Glutamatergic neuron (in vitro differentiated cells): ENCODE results near the gene CDH19. TPM values are rescaled to one million over a fixed set of nuclear protein-coding genes. Genes with fewer than 3 reads are reported as not detected.
"Not testable (repeated sequence)": the region's sequence is repeated elsewhere in the genome, so short reads cannot be mapped to it uniquely, and the experiment has no call there.

ENCODE experiments used
- DNase-seq: peaks from one replicate; pipeline ENCODE4 v3.0.0; 2022
- H3K27ac Mint-ChIP-seq: one replicate; pipeline ENCODE4 v1.8.0; 2020; ENCODE audit warnings: mild to moderate bottlenecking, mixed read lengths, inconsistent platforms; ENCODE audit not compliant: unreplicated experiment
- H3K27me3 Mint-ChIP-seq: one replicate; pipeline ENCODE4 v1.8.0; 2020; ENCODE audit warnings: mild to moderate bottlenecking, moderate library complexity, mixed read lengths, inconsistent platforms; ENCODE audit not compliant: unreplicated experiment
- H3K36me3 Mint-ChIP-seq: one replicate; pipeline ENCODE4 v1.8.0; 2020; ENCODE audit warnings: mild to moderate bottlenecking, mixed read lengths, inconsistent platforms; ENCODE audit not compliant: unreplicated experiment
- H3K4me1 Mint-ChIP-seq: one replicate; pipeline ENCODE4 v1.8.0; 2020; ENCODE audit warnings: mild to moderate bottlenecking, low read depth, mixed read lengths, inconsistent platforms; ENCODE audit not compliant: unreplicated experiment
- H3K4me3 Mint-ChIP-seq: one replicate; pipeline ENCODE4 v1.8.0; 2020; ENCODE audit warnings: mild to moderate bottlenecking, mixed read lengths, inconsistent platforms; ENCODE audit not compliant: unreplicated experiment
- H3K9me3 Mint-ChIP-seq: one replicate; pipeline ENCODE4 v1.8.0; 2020; ENCODE audit warnings: mild to moderate bottlenecking, moderate library complexity, mixed read lengths, inconsistent platforms; ENCODE audit not compliant: unreplicated experiment
- total RNA-seq: library from RNA; stranded (reverse); fragmentation: NEBNext Ultra II Directional; extraction: Animal tissue kit (Norgen Biotek cat#: 25700); gene quantifications from one replicate; pipeline ENCODE4 v1.2.1, GENCODE V29; 2021; ENCODE audit not compliant: unreplicated experiment
- TF ChIP-seq, protein P1 (sequence below): fragments of 200-600 bp; sonication (generic); IDR thresholded peaks from one replicate; pipeline ENCODE4 v1.5.0; 2021; ENCODE audit not compliant: partially characterized antibody, unreplicated experiment

Gene CDH19
- total RNA-seq, 1 donor from 2014 or later: not detected

DNA sequence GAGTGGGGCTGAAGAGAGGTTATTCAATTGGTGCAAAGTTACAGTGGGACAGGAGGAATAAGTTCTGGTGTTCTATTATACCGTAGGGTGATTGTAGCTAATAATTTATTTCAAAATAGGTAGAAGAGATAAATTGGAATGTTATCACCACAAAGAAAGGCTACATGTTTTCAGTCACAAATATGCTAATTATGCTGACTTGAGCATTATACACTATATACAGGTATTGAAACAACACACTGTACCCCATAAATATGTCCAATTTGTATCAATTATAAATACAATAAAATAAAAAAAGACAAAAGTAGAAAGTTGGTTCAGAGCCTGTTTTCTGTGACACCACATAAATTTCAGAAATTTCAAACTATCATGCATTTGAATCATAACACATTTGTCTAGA is 97.7 kb downstream of the CDH19 start:
- TF ChIP-seq, protein P1, sequence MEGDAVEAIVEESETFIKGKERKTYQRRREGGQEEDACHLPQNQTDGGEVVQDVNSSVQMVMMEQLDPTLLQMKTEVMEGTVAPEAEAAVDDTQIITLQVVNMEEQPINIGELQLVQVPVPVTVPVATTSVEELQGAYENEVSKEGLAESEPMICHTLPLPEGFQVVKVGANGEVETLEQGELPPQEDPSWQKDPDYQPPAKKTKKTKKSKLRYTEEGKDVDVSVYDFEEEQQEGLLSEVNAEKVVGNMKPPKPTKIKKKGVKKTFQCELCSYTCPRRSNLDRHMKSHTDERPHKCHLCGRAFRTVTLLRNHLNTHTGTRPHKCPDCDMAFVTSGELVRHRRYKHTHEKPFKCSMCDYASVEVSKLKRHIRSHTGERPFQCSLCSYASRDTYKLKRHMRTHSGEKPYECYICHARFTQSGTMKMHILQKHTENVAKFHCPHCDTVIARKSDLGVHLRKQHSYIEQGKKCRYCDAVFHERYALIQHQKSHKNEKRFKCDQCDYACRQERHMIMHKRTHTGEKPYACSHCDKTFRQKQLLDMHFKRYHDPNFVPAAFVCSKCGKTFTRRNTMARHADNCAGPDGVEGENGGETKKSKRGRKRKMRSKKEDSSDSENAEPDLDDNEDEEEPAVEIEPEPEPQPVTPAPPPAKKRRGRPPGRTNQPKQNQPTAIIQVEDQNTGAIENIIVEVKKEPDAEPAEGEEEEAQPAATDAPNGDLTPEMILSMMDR: no peak
- H3K27ac Mint-ChIP-seq: no peak overlapping the region

DNA sequence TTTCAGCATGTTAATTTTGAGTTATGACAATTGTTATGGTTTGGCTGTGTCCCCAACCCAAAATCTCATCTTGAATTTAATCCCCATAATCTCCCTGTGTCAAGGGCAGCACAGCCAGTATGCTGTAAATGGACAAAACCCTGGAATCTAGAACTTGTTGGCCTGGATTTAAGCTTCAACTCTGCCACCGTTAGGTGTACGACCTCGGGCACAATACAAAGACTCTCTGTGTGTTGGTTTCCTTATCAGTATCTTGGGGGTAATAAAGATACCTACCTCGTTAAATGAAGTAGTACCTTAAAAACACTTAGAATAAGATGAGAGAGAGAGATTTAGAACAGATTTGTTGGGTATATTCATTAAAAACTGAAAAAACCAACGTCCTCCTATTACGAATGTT is 106.5 kb downstream of the CDH19 start:
- no peaks in the 10 kb centered on the region for H3K27me3 Mint-ChIP-seq
- no peak for DNase-seq
- TF ChIP-seq, protein P1: no peak
- H3K9me3 Mint-ChIP-seq: no peaks in the 10 kb centered on the region
- H3K4me3 Mint-ChIP-seq: no peak overlapping the region
- no peak overlapping the region for H3K27ac Mint-ChIP-seq
- peaks cover 3% of the 10 kb centered on the region for H3K4me1 Mint-ChIP-seq
- H3K36me3 Mint-ChIP-seq: no peaks in the 10 kb centered on the region

More for the DNA sequence above, 97.7 kb downstream of the CDH19 start:
- no peak for DNase-seq
- Mint-ChIP-seq H3K4me1 (peaks cover 4% of the 10 kb centered on the region), H3K9me3 (peaks cover 1% of the 10 kb centered on the region), H3K27me3 (no peaks in the 10 kb centered on the region), H3K4me3 (no peak overlapping the region), H3K36me3 (no peaks in the 10 kb centered on the region)

DNA sequence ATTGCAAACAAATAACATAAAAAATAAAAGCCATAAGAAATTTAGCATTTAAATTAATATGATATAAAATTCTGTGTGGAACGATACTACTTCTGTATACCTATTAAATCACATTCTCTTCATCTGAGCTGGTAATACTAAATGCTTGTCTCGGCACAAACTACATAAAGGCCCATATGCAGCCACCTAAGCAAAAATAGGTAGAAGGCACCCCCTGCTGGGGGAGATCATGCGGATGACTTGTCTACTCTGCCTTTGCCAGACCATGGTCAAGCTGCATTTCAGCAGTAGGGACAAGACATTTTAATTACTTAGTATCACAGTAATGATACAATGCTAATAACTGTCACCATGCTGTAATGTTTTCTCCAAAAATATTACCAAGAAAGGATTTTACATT is 108.0 kb downstream of the CDH19 start:
- Mint-ChIP-seq H3K4me1 (peaks cover 3% of the 10 kb centered on the region), H3K4me3 (no peak overlapping the region), H3K27me3 (no peaks in the 10 kb centered on the region), H3K36me3 (no peaks in the 10 kb centered on the region), H3K9me3 (no peaks in the 10 kb centered on the region), H3K27ac (no peak overlapping the region)
- peak; percentile 88 for DNase-seq
- TF ChIP-seq, protein P1: peak; percentile 73

DNA sequence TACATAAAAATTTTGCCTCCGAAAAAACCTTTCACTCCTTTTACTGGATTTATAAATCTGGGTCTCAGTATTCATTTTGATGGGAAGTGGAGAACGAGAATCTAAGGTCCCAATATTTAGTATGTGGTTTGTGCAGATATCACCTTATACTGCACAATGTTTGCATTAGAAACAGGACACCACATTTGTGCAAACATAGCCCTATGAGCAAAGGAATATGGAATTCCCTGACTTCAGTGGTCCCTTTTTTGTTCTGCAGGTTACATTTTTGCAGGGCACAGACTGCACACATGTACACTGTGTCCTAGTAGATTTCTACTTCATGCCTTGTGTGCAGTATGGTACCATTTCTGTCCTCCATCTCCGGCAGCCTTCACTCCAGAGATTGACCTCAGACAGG is 130.0 kb downstream of the CDH19 start:
- no peaks in the 10 kb centered on the region for H3K27me3 Mint-ChIP-seq
- H3K9me3 Mint-ChIP-seq: no peaks in the 10 kb centered on the region
- DNase-seq: no peak
- no peaks in the 10 kb centered on the region for H3K4me1 Mint-ChIP-seq
- H3K4me3 Mint-ChIP-seq: no peak overlapping the region
- no peaks in the 10 kb centered on the region for H3K36me3 Mint-ChIP-seq
- TF ChIP-seq, protein P1: no peak
- no peak overlapping the region for H3K27ac Mint-ChIP-seq

DNA sequence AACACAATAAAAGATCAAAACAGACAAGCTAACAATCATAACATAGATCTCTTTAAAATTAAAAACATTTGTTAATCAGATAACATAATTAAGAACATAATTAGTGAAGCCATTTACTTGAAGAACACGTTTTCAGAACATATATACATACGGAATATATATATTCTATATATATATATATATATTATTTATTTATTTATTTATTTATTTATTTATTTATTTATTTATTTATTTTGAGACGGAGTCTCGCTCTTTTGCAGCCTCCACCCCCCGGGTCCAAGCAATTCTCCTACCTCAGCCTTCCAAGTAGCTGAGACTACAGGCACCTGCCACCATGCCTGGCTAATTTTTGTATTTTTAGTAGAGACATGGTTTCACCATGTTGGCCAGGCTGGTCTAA is 137.7 kb downstream of the CDH19 start:
- not testable (repeated sequence) for DNase-seq, H3K4me1 Mint-ChIP-seq, H3K9me3 Mint-ChIP-seq, H3K4me3 Mint-ChIP-seq, H3K27me3 Mint-ChIP-seq, H3K36me3 Mint-ChIP-seq, H3K27ac Mint-ChIP-seq

DNA sequence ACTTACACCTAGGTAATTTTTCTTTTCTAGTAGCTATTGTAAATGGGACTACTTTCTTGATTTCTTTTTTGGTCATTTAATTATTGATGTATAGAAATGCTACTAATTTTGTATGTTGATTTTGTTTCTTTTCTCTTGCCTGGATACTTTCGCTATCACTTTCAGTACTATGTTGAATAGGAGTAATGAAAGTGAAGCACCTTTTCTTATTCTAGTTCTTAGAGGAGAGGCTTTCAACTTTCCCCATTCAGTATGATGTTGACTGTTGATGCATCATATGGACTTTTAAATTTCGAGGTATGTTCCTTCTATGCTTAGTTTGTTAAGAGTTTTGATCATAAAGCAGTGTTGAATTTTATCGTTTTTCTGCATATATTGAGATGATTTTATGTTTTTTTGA is 142.5 kb downstream of the CDH19 start:
- Mint-ChIP-seq H3K9me3 (no peaks in the 10 kb centered on the region), H3K27me3 (peaks cover 2% of the 10 kb centered on the region), H3K4me1 (no peaks in the 10 kb centered on the region)

More for the DNA sequence above, 142.5 kb downstream of the CDH19 start:
- H3K4me3 Mint-ChIP-seq: no peak overlapping the region
- H3K27ac Mint-ChIP-seq: no peak overlapping the region
- DNase-seq: no peak
- no peaks in the 10 kb centered on the region for H3K36me3 Mint-ChIP-seq
- TF ChIP-seq, protein P1: no peak
